GM18499 (cell line): Measurements from ENCODE around the gene PRR36.
A peak's percentile ranks its signal among the peaks of the same experiment; 100 is the strongest.

ENCODE experiments used
- ATAC-seq: cut with Tn5 transposase; IDR thresholded peaks from one replicate; pipeline ENCODE4 v1.9.1; 2021; ENCODE audit warnings: moderate number of reproducible peaks; ENCODE audit not compliant: insufficient read depth, unreplicated experiment

PRR36 gene

DNA sequence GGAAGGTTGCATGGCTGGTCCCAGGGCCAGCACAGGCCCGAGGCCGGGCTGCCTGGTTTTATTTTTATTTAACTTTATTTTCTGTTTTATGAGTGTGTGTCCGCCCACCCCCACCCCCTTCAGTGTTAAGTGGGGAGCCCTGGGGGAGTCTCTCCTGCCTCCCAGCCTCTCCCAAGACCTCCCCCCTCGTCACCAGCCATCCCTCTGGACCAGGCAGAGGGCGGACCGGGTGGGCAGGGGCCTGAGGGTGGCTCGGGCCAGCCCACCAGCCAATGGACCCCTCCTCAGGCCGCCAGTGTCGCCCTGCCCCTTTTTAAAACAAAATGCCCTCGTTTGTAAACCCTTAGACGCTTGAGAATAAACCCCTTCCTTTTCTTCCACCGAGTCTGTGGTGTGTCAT lies 39.9 kb upstream of the PRR36 start:
- no peak for ATAC-seq

DNA sequence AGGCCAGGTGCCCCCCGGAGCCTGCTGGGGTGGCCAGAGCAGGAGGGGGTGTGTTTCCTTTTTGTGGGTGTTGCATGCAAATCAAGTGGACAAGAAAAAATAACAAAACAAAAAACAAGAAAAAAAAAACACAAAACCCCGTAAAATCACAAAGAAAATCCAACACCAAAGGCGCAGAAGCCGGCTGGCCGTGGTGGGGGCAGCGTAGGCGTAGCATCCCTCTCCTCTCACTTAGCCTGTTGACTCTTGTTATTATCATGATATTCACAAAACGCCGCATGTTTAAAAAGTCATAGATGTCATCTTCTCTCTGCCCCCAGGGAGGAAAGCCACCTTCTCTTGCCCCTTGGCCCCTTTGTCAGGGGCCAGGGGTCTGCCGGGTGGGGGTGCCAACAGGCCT lies 39.5 kb upstream of the PRR36 start:
- no peak for ATAC-seq

DNA sequence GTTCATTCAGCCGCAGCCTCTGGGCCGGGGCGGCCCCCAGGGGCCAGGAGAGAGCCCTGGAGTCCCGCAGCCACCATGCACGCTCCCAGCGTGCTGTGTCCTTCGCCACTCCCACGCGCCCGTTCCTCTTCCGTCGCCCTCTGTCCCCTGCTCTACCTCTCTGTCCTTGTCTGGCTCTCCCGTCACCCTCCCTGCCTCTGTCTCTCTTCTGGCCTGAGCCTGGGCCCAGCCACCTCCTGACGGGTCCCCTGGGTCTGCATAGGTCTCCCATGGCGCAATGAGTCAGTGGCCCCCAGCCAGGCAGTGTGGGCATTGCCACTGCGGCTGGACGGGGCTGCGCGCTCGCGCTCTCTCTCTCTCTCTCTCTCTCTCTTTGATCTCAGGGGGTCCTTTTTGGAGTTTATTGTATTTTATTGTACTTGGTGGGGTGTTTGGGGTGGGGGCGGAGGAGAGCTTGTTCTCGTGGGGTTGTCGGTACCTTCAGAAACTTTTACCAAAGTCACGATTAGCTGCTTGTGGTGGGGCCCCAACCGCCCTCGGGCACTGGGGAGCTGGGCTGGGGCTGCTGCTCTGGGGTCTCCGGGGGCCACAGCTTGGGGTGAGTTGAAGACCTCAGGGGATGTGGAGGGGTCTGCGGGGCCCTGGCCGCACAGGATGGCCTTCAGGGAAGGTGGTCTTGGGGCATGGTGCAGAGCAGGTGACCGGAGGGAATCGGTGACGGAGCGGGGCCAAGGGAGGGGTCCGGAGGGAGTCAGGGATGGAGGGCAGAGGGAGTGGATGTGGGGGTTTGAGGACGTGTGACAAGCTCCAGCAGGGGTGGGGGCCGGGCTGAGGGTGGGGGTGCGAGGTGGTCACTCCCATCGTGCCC lies 38.7 kb upstream of the PRR36 start:
- ATAC-seq, result no peak

DNA sequence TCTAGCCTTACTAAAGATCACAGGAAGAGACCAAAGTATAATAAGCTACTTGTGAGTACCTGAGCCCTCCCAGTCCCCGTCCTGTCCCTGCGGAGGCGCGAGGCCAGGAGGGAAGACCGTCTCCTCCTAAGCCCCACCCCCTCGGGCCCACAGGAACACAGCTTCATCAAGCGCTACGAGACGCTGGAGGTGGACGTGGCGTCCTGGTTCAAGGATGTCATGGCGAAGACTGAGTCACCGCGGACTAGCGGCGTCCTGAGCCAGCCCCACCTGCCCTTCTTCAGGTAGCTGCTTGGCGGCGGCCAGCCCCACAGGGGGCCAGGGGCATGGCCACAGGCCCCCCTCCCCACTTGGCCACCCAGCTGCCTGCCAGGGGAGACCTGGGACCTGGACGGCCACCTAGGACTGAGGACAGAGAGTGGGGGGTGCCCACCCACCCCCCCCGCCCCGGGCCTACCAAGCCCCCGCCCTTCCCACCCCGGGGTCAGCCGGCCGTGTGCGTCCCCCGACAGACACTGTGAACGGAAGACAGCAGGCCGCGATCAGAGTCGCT lies 38.0 kb upstream of the PRR36 start:
- no peak for ATAC-seq

DNA sequence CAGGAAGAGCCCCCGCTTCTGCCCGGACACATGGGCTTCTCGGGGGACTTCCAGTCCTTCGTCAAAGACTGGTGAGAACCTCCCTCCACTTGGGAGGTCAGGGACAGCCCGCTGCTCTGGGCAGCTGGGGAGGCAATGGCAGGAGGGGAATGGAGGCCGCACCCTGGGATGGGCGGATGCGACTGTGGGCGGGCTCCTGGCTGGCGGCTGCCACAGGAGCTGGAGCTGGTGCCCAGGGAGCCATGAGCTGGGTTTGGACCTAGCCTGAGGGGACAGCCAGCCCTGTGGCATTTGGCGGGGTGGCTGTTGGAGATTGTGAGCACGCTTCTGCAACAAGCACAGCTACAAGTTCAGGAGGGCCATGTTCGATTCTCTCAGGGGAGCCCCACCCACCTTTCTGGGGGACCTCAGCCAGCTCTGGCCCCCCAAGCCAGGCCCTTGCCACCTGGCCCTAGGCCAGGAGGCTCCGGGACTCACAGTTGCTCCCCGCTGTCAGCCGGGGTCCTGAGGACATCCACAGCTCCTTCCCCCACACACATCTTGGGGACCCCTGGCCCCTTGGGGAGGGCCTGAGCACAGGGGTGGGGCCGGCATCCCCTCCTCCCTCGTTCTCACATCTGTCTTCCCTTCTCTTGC lies 37.4 kb upstream of the PRR36 start:
- ATAC-seq, result no peak

DNA sequence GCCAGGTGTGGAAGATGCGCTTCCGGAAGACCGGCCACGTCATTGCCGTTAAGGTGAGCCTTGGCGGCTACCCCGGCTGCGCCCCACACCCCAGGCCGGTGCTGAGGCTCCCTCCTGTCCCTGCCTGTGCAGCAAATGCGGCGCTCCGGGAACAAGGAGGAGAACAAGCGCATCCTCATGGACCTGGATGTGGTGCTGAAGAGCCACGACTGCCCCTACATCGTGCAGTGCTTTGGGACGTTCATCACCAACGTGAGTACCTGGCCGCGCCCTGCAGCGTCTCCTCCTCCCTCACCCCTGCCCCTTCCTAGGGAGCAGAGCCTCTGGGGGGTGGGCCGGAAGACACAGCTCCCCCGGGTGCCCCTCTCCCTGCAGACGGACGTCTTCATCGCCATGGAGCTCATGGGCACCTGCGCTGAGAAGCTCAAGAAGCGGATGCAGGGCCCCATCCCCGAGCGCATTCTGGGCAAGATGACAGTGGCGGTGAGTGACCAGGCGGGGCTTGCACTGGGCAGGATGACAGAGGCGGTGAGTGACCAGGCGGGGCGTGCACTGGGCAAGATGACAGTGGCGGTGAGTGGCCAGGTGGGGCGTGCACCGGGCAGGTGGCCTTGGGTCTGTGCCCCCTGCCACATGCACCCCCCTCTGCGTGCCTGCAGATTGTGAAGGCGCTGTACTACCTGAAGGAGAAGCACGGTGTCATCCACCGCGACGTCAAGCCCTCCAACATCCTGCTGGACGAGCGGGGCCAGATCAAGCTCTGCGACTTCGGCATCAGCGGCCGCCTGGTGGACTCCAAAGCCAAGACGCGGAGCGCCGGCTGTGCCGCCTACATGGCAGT lies 36.4 kb upstream of the PRR36 start:
- no peak for ATAC-seq

DNA sequence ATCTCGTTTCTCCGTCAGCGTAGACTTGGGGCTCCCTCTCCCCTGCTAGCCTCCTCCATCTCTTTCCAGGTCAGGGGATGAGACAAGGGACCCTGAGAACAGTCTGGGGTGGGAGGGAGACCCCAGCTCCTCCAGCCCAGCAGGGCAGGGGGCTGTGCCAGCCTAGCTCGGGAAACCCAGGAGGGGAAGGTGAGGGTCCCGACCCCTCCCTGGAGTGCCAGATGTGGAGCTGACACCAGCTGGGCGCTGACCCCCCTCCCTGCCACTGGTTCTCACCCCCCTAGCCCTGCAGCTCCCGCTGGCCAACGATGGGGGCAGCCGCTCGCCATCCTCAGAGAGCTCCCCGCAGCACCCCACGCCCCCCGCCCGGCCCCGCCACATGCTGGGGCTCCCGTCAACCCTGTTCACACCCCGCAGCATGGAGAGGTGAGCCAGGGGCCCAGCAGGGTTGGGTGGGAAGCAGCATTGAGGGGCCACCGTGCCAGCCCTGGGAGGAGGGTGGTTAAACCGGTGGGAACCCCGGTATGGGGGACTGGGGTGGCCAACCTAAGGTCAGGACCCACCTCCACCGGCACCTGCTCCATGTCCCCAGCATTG lies 35.4 kb upstream of the PRR36 start:
- no peak for ATAC-seq

DNA sequence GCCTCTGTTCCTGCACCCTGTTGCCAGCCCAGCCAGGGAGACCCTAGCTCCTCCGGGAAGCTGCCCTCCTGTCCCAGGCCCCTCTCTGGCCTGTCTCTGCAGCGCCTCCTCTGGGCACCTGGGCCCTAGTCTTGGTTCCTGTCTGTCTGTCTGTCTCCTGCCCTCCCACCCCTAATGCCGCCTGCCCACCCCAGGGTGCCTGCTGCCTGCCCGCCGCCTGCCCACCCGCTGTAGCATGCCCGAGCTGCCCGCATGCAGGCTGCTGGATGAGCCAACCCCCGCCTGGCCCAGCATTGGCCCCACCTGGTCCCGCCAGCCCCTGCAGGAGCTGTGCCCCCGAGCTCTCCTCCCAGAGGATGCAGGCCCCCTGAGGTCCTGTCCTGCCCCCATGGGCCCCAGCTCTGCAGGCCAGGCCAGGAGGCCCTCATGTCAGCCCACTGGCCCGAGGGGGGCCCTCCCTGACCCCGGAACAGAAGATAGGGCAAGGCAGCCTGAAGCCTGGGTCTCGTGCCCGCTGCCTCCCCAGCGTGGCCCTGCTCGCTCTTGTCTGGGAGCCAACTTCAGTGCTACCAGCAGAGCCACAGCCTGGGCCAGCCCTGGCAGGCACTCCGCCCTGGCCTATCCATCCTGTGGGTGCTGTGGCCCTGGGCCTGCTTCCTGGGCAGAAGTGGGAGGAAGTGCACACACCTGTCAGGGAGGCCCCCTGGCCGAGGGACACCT lies 34.7 kb upstream of the PRR36 start:
- ATAC-seq, result no peak

DNA sequence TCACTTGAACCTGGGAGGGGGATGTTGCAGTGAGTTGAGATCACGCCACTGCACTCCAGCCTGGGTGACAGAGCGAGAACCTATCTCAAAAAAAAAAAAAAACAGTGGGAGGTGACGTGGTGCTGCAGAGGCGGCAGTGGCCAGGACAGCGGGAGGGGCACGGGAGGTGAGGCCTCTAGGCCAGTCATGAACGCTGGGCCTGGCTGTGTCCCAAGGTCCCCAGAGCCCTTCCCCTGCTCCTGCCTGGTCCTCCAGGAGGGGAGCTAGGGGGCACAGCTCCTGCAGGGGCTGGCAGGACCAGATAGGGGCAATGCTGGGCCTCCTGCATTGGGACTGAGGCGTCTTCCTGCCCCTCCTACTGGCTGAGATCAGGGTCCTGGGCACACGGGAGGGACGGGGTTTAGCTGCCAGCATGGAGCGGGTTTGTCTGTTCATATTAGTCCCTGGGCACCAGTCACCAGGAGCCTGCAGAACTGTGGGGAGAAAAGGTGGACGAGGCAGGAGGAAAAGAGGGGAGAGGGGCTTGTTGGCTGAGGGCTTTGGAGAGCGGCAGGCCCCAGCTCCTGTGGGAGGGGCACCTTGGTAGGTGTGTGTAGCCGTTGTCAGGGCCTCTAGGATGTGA lies 34.0 kb upstream of the PRR36 start:
- ATAC-seq, result no peak

DNA sequence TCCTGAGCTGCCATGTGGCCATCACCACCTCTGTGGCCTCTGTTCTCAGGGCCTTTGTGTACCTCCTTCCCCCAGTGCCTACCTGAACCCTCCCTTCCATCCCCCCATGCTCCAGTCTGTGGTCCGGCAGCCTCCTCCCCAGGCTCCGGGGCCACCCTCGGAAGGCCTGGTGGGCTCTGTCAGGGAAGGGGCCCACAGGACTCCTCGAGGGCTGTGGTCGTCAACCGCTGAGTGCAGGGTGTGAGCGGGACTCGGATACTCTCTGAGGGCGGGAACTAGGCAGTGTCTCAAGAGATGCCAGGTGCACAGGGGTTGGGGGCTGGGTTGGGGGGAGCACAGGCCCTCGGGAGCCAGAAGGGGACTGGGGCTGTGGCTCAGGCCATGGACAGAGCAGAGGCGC lies 33.4 kb upstream of the PRR36 start:
- ATAC-seq, result no peak

DNA sequence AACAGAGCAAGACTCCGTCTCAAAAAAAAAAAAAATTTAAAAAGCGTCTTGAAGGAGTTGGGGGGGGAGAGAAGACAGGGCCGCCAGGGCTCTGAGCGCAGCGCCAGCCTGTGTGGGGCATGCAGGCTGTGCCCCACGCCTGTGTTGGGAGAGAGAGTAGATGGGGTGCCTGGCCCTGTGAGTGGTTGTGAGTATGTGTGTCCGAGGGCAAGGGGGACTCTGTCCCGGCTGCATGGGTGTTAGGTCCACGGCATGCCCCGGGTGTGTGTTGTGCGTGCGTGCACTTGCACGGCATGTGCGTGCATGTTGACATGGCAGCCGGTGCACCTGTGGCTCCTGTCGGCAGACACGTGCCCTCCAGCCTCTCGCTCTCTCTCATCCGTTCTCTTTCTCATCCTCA lies 32.9 kb upstream of the PRR36 start:
- no peak for ATAC-seq

DNA sequence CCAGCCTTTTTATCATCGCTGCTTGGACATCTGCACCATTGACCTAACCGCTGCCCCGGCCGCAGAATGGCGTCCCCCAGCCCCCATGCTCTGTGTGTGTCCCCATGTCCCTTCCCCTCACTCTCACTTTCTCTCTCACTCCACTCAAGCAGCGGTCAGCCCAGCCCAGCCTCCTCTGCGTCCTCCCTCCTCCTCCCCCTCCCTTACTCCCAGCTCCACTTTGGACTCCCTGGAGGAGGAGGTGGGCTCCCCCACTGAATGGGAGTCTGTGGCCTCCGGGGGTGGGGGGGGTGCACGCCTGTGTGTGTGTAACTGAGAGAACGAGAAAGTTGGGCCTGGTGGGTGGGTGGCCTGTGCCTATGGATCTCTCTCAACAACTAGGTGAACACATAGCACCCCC lies 31.7 kb upstream of the PRR36 start:
- ATAC-seq, result no peak

DNA sequence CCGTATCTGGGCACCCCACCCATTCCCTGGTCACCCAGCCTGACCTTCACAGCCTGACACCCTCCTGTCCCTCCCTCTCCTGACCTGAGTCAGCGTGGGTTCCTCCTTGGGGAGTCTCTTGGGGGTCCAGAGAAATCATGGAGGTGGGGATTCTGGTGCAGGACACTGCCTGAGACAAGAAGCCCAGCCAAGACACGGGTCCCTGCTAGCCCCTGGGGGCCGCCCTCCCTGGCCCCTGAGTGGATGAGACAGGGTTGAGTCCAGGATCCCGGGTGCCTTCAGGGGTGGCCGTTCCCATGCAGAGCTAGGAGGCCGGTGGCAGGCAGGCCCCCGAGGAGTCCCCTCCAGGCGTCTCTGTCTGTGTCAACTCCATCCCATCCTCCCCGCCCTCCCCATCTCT lies 31.1 kb upstream of the PRR36 start:
- ATAC-seq, result no peak

DNA sequence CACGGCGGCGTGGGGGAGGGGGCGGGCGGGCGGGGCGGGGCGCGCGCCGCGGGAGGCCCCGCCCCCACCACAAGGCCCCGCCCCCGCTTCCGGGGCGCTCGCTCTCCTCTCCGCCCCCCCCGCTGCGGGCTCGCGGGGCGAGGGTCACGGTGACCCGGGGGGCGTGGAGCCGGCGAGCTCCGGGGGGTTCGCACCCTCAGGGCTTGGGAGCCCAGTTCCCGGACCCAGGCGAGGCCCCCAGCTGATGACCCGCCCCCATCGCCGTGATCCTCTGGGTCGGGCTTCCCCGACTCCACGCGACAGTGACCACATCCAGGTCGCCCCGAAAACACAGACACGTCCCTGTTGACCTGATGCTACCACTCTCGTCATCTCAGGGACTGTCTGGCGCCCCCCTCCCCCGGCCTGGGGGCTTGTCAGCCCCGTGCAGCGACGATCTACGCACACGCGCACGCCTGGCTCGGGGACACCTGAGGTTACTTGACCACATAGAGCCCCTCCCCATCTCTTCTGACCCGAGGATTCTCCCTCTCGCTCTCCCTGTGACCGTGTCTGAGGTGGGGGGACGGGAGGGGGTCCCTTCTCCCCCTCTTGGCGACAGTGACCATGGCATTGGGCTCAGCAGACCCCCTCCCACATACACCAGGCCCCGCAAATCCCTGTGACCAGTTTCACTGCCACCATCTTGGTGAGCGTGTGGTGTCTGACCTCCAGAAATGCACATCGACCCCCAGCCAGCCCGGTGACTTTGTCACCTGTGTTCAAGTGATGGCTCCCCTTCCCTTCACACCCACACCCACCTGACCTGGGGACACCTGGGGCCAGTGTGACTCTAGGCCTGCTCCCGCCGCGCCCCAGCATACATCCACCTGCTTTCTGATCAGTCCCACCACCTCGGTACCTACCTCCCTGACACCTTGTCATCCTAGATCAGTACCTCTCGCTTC lies 30.2 kb upstream of the PRR36 start:
- no peak for ATAC-seq

DNA sequence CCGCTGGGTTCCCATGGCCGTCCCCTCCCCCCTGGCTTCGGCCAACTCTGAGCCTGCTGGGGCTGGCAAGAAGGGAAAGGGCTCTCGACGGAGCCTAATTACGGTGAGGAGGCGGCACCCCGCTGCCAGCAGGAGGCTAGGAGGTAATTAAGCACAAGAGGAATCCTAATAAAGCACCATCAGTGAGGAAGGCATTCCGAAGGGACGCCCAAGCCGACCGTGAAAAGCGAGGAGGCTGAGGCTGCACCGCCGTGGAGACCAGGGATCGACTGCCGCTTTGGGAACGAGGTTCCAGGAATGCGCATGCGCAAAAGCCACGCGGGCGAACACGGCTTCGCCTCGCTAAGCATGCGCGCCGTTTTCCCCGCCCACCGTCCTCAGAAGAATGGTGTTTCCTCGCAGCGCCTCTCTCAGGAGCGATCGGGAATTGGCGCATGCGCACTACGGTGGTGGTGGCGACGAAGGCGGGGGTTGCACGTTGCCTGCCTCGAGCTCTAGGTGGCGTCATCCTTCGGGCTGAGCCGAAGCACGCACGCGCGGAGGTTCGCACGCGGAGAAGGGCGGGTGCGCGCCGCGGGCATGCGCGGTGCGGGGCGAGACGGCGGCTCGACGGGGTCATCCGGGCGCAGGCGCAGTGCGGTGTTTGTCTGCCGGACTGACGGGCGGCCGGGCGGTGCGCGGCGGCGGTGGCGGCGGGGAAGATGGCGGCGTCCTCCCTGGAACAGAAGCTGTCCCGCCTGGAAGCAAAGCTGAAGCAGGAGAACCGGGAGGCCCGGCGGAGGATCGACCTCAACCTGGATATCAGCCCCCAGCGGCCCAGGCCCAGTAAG lies 29.3 kb upstream of the PRR36 start, which contains the start of gene MAP2K7:
TSS of gene MAP2K7 (plus strand) at position 634 of the 830 bp plus-strand sequence. CDS start at position 702, 68 bp downstream.
- ATAC-seq, result peak; percentile 76

DNA sequence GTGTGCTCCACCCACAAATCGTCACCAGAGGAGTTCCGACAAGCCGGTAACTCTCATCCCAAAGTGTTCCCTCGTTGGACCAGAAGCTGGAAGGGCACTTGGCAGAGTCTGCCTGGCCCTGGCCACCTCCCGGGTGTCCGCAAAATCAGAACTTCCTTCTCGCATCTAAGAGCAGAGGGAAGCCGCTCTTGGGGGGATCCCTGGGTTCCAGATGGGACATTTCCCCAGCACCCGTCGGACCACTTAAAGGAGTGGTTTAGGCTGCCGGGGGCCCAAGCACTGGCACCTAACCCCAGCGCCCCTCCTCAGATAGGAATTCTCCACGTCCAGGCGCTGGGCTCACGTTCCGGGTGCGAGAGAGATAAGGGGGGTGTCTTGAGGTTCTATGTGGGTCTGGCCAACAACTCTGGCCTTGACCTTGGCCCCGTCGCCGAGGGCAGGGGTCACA lies 28.6 kb upstream of the PRR36 start:
- ATAC-seq, result no peak

DNA sequence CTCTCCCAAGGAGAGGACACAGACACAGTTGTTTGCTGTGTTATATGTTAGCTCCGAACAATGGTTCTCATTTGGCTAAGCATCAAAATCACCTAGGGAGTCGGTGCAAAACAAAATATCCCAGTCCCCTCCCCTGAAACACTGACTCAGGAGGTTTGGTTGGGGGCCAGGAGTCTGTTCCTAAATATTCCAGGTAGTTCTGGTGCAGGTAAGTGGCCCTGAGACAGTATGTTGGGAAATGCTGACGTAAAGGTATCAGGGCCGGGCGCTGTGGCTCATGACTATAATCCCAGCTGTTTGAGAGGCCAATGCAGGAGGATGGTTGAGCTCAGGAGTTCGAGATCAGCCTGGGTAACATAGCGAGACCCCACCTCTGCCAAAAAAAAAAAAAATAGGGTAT lies 27.1 kb upstream of the PRR36 start:
- no peak for ATAC-seq
